Thoracic aorta (tissue), 2 donors: Measurements from ENCODE around the gene DHRS12. TPM values are rescaled to one million over a fixed set of nuclear protein-coding genes. Genes with fewer than 3 reads are reported as not detected.

Experiments
- ATAC-seq: fragments of 150-250 bp; one replicate; pipeline ENCODE4 v1.8.0; 2017; ENCODE audit warnings: low read depth; ENCODE audit not compliant: insufficient number of reproducible peaks, low FRiP score
- DNase-seq: peaks from one replicate; pipeline ENCODE4 v3.0.0-alpha.2; 2020; ENCODE audit warnings: low spot score
- H3K27ac ChIP-seq, 2 donors: fragments of 200-600 bp; sonication (generic); 1 replicate in 1 of 2; 2 replicates in 1 of 2; pipeline ENCODE4 v1.5.1; 2016; ENCODE audit warnings: mild to moderate bottlenecking in 2 of 2, moderate library complexity in 2 of 2
- H3K27me3 ChIP-seq: fragments of 200-600 bp; sonication (generic); replicated peaks from 2 replicates; pipeline ENCODE4 v1.6.0; 2016; ENCODE audit warnings: mild to moderate bottlenecking; ENCODE audit not compliant: insufficient read depth
- H3K36me3 ChIP-seq: fragments of 200-600 bp; sonication (generic); one replicate; pipeline ENCODE4 v1.5.1; 2016
- H3K4me1 ChIP-seq, 2 donors: fragments of 200-600 bp; sonication (generic); 1 replicate in 1 of 2; 2 replicates in 1 of 2; pipeline versions ENCODE4 v1.5.1 to v1.6.0; 2016; ENCODE audit warnings: low read depth in 2 of 2, mild to moderate bottlenecking in 1 of 2; ENCODE audit not compliant: control insufficient read depth in 1 of 2
- H3K4me3 ChIP-seq: fragments of 200-600 bp; sonication (generic); 2 replicates; pipeline ENCODE4 v1.5.1; 2016; ENCODE audit warnings: mild to moderate bottlenecking
- H3K9me3 ChIP-seq: fragments of 200-600 bp; sonication (generic); 2 replicates; pipeline ENCODE4 v1.5.1; 2016
- CTCF ChIP-seq: fragments of 200-600 bp; sonication (generic); IDR thresholded peaks from one replicate; pipeline ENCODE4 v1.5.1; 2019; ENCODE audit warnings: antibody characterized with exemption
- total RNA-seq, 2 donors: library from RNA; depleted of rRNA; stranded (reverse); fragments of >200 nt; gene quantifications; one replicate each; pipeline versions ENCODE4 v1.1.0 to v1.2.3, GENCODE V29; 2016

Gene DHRS12
- total RNA-seq, 2 donors from 2014 or later, result 4.9 to 13.3 TPM

GRCh38 chr13:51730927-51731326 is 73.0 kb downstream of the DHRS12 start:
- ATAC-seq, result no peak
- Histone ChIP-seq H3K9me3 (no peaks in the 10 kb centered on the region), H3K36me3 (no peaks in the 10 kb centered on the region), H3K27me3 (no peaks in the 10 kb centered on the region), H3K4me3 (no peak overlapping the region), H3K4me1 (peaks cover 33 to 61% of the 10 kb centered on the region in 2 donors), H3K27ac (peak overlapping the region; percentile 90 to 91)
- no peak for TF ChIP-seq CTCF
- no peak for DNase-seq

GRCh38 chr13:51729866-51730553 is 74.0 kb downstream of the DHRS12 start:
- DNase-seq, result peak; percentile 28
- H3K27ac ChIP-seq, result peak overlapping the region; percentile 90 to 91
- H3K4me1 ChIP-seq, result peaks cover 33 to 64% of the 10 kb centered on the region in 2 donors
- ATAC-seq, result peak; percentile 75
- no peaks in the 10 kb centered on the region for H3K9me3 ChIP-seq
- H3K36me3 ChIP-seq, result no peaks in the 10 kb centered on the region
- TF ChIP-seq CTCF, result no peak
- H3K27me3 ChIP-seq, result no peaks in the 10 kb centered on the region
- H3K4me3 ChIP-seq, result peak overlapping the region; percentile 43

- ATAC-seq (no peak), DNase-seq (no peak)
- no peak for TF ChIP-seq CTCF
- Histone ChIP-seq H3K9me3 (no peaks in the 10 kb centered on the region), H3K27me3 (no peaks in the 10 kb centered on the region), H3K4me3 (no peak overlapping the region), H3K4me1 (peaks cover 33 to 72% of the 10 kb centered on the region in 2 donors), H3K27ac (peak overlapping the region; percentile 90 to 91), H3K36me3 (no peaks in the 10 kb centered on the region)
These were observed 75.0 kb downstream of the DHRS12 start for GRCh38 chr13:51728972-51729371.

- no peaks in the 10 kb centered on the region for H3K9me3 ChIP-seq
- no peak for TF ChIP-seq CTCF
- no peak for DNase-seq
- H3K27ac ChIP-seq, result peak overlapping the region; percentile 90 to 91
- H3K27me3 ChIP-seq, result no peaks in the 10 kb centered on the region
- no peaks in the 10 kb centered on the region for H3K36me3 ChIP-seq
- no peak overlapping the region for H3K4me3 ChIP-seq
- H3K4me1 ChIP-seq, result peaks cover 39 to 79% of the 10 kb centered on the region in 2 donors
- no peak for ATAC-seq
These were observed 75.7 kb downstream of the DHRS12 start for GRCh38 chr13:51728275-51728673.

- ATAC-seq, result no peak
- peak overlapping the region in 1 of 2 donors; percentile 44 for H3K27ac ChIP-seq
- peaks cover 44 to 85% of the 10 kb centered on the region in 2 donors for H3K4me1 ChIP-seq
These were observed 76.2 kb downstream of the DHRS12 start for GRCh38 chr13:51727634-51728274.

More at GRCh38 chr13:51727634-51728274, 76.2 kb downstream of the DHRS12 start:
- no peaks in the 10 kb centered on the region for H3K9me3 ChIP-seq
- no peak overlapping the region for H3K4me3 ChIP-seq
- DNase-seq, result no peak
- no peaks in the 10 kb centered on the region for H3K27me3 ChIP-seq
- no peaks in the 10 kb centered on the region for H3K36me3 ChIP-seq
- no peak for TF ChIP-seq CTCF
